ENCODE results near the gene POLR3A. TPM values are rescaled to one million over a fixed set of nuclear protein-coding genes. Genes with fewer than 3 reads are reported as not detected.
"Not testable (repeated sequence)": the region's sequence is repeated elsewhere in the genome, so short reads cannot be mapped to it uniquely, and the experiment has no call there.

The POLR3A gene
- total and polyA plus RNA-seq, 9 donors, result 10.3 to 17.6 (median 13.7) TPM

DNA sequence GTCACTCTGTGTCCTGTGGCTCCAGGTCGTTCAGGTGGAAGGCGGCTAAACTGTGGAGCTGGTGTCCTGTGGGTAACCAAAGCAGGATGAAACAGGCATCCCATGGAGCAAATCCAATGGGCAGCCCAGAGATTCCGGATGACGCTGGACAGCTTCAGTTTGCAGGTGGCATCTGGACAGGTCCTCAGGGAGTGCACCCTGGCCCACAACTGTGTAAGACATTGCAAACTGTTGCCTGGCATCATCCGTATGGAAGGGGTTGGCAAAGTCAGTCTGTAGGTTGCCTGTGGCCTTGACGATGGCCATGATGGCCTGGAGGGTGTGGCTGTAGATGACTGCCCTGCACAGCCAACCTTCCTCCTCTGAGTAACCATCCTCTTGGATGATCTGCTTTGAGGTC is 39.8 kb upstream of the POLR3A start:
- no peaks in the 10 kb centered on the region for H3K4me1 ChIP-seq (ENCODE audit: control insufficient read depth, insufficient read depth, low read length)
- DNase-seq, result no peak
- no peaks in the 10 kb centered on the region for H3K36me3 ChIP-seq (ENCODE audit: control insufficient read depth, insufficient read depth, low read length)
- H3K27ac ChIP-seq (ENCODE audit: low read length), result no peak overlapping the region
- H3K4me3 ChIP-seq (ENCODE audit: low read length), result no peak overlapping the region
- no peaks in the 10 kb centered on the region for H3K9me3 ChIP-seq (replicated peaks; ENCODE audit: control insufficient read depth, low read depth, low read length)
- H3K27me3 ChIP-seq (ENCODE audit: control insufficient read depth, insufficient read depth, low read length), result no peaks in the 10 kb centered on the region
- 93% methylated on average over 4 of the region's 6 CpGs for WGBS (ENCODE audit: insufficient coverage)

- H3K27ac ChIP-seq (ENCODE audit: low read length), result no peak overlapping the region
- 78% methylated on average over 6 of the region's 11 CpGs for WGBS (ENCODE audit: insufficient coverage)
- no peaks in the 10 kb centered on the region for H3K4me1 ChIP-seq (ENCODE audit: control insufficient read depth, insufficient read depth, low read length)
- H3K4me3 ChIP-seq (ENCODE audit: low read length), result no peak overlapping the region
- peaks cover under 1% of the 10 kb centered on the region for H3K27me3 ChIP-seq (ENCODE audit: control insufficient read depth, insufficient read depth, low read length)
- H3K36me3 ChIP-seq (ENCODE audit: control insufficient read depth, insufficient read depth, low read length), result no peaks in the 10 kb centered on the region
- H3K9me3 ChIP-seq (replicated peaks; ENCODE audit: control insufficient read depth, low read depth, low read length), result no peaks in the 10 kb centered on the region
- no peak for DNase-seq
These were observed 37.6 kb upstream of the POLR3A start for GRCh38 chr10:78066728-78067430.

DNA sequence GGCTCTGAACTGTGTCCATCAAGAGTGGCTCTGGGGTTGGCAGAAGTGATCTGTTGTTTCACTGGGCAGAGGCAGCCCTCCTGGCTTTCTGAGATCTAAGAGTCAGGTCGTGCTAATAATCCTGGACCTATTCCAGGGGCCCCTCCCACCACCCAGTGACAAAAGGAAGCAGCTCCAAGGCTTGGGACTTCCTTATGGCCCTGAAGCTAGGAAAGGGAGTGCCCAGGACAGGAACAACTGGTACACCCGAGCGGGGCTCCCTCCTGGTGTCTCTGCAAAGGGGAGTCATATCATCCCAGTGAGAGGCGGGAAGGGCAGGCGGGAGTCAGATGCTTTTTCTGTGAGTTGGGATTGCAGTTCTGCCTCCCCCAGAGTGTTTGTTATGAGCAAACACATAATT is 36.7 kb upstream of the POLR3A start:
- Histone ChIP-seq H3K4me3 (ENCODE audit: low read length) (no peak overlapping the region), H3K36me3 (ENCODE audit: control insufficient read depth, insufficient read depth, low read length) (no peaks in the 10 kb centered on the region), H3K4me1 (ENCODE audit: control insufficient read depth, insufficient read depth, low read length) (no peaks in the 10 kb centered on the region), H3K27ac (ENCODE audit: low read length) (no peak overlapping the region), H3K27me3 (ENCODE audit: control insufficient read depth, insufficient read depth, low read length) (peaks cover 2% of the 10 kb centered on the region), H3K9me3 (replicated peaks; ENCODE audit: control insufficient read depth, low read depth, low read length) (no peaks in the 10 kb centered on the region)
- 68% methylated on average over 2 of the region's 5 CpGs for WGBS (ENCODE audit: insufficient coverage)
- no peak for DNase-seq

GRCh38 chr10:78065611-78066010 is 36.3 kb upstream of the POLR3A start:
- H3K9me3 ChIP-seq (replicated peaks; ENCODE audit: control insufficient read depth, low read depth, low read length), result no peaks in the 10 kb centered on the region

DNA sequence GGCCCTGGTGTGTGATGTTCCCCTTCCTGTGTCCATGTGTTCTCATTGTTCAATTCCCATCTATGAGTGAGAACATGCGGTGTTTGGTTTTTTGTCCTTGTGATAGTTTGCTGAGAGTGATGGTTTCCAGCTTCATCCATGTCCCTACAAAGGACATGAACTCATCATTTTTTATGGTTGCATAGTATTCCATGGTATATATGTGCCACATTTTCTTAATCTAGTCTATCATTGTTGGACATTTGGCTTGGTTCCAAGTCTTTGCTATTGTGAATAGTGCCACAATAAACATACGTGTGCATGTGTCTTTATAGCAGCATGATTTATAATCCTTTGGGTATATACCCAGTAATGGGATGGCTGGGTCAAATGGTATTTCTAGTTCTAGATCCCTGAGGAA is 35.6 kb upstream of the POLR3A start:
- H3K36me3 ChIP-seq (ENCODE audit: control insufficient read depth, insufficient read depth, low read length); H3K4me1 ChIP-seq (ENCODE audit: control insufficient read depth, insufficient read depth, low read length); H3K9me3 ChIP-seq (replicated peaks; ENCODE audit: control insufficient read depth, low read depth, low read length); H3K27ac ChIP-seq (ENCODE audit: low read length); H3K4me3 ChIP-seq (ENCODE audit: low read length); H3K27me3 ChIP-seq (ENCODE audit: control insufficient read depth, insufficient read depth, low read length); DNase-seq: not testable (repeated sequence)
- WGBS (ENCODE audit: insufficient coverage), result no CpG with 5 or more reads among the region's 2 CpGs

More at GRCh38 chr10:78065611-78066010, 36.3 kb upstream of the POLR3A start:
- Histone ChIP-seq H3K4me1 (ENCODE audit: control insufficient read depth, insufficient read depth, low read length) (no peaks in the 10 kb centered on the region), H3K36me3 (ENCODE audit: control insufficient read depth, insufficient read depth, low read length) (no peaks in the 10 kb centered on the region), H3K27me3 (ENCODE audit: control insufficient read depth, insufficient read depth, low read length) (peaks cover 2% of the 10 kb centered on the region), H3K27ac (ENCODE audit: low read length) (no peak overlapping the region), H3K4me3 (ENCODE audit: low read length) (no peak overlapping the region)
- no peak for DNase-seq
- no CpG with 5 or more reads among the region's 2 CpGs for WGBS (ENCODE audit: insufficient coverage)

DNA sequence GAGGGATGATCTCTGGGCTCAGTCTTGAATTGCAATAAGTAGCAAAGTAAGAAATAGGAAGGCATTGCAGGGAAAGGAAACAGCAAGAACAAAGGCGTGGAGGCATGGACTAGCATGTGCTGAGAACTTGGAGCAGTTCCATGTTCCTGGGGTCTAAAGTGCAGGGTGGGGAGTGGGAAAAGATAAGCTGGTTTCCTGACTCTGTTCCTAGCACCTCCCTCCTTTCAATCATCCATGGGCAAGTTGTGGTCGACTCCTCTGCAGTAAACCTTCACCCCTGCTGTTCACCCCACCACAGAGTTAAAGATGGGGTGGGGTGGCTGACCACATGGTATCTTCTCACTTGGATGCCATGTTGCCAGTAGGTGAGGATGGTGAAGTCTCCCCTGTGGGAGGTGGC is 33.9 kb upstream of the POLR3A start:
- no peaks in the 10 kb centered on the region for H3K36me3 ChIP-seq (ENCODE audit: control insufficient read depth, insufficient read depth, low read length)
- 100% methylated on average over 1 of the region's 2 CpGs for WGBS (ENCODE audit: insufficient coverage)
- no peak overlapping the region for H3K4me3 ChIP-seq (ENCODE audit: low read length)
- DNase-seq, result no peak
- H3K27ac ChIP-seq (ENCODE audit: low read length), result no peak overlapping the region
- no peaks in the 10 kb centered on the region for H3K9me3 ChIP-seq (replicated peaks; ENCODE audit: control insufficient read depth, low read depth, low read length)
- H3K4me1 ChIP-seq (ENCODE audit: control insufficient read depth, insufficient read depth, low read length), result no peaks in the 10 kb centered on the region
- H3K27me3 ChIP-seq (ENCODE audit: control insufficient read depth, insufficient read depth, low read length), result peaks cover 2% of the 10 kb centered on the region

DNA sequence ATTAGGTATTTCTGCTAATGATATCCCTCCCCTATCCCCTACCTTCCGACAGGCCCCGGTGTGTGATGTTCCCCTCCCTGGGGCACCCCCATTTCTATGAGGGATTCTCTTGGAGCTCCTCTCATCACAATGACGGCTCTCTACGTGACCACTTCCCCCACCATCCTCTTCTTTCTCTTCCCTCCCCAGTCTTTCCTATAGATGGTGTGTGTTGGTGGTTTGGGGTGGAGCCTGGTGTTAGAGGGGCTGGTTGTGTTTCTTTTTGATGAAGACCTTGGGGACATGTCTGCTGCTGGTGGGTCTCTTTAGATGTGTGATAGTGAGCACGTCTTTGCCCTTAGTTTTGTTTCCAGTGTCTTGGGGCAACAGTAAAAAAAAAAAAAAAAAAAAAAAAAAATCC is 33.0 kb upstream of the POLR3A start:
- Histone ChIP-seq H3K4me3 (ENCODE audit: low read length) (no peak overlapping the region), H3K4me1 (ENCODE audit: control insufficient read depth, insufficient read depth, low read length) (no peaks in the 10 kb centered on the region), H3K27me3 (ENCODE audit: control insufficient read depth, insufficient read depth, low read length) (peaks cover 2% of the 10 kb centered on the region), H3K9me3 (replicated peaks; ENCODE audit: control insufficient read depth, low read depth, low read length) (no peaks in the 10 kb centered on the region), H3K36me3 (ENCODE audit: control insufficient read depth, insufficient read depth, low read length) (no peaks in the 10 kb centered on the region), H3K27ac (ENCODE audit: low read length) (no peak overlapping the region)
- WGBS (ENCODE audit: insufficient coverage), result no CpG with 5 or more reads among the region's 5 CpGs
- DNase-seq, result no peak

GRCh38 chr10:78059906-78060702 is 30.8 kb upstream of the POLR3A start:
- no peak overlapping the region for H3K4me3 ChIP-seq (ENCODE audit: low read length)
- WGBS (ENCODE audit: insufficient coverage), result 89% methylated on average over 4 of the region's 12 CpGs
- H3K27ac ChIP-seq (ENCODE audit: low read length), result no peak overlapping the region
- H3K36me3 ChIP-seq (ENCODE audit: control insufficient read depth, insufficient read depth, low read length), result no peaks in the 10 kb centered on the region
- no peak for DNase-seq
- H3K9me3 ChIP-seq (replicated peaks; ENCODE audit: control insufficient read depth, low read depth, low read length), result no peaks in the 10 kb centered on the region
- no peaks in the 10 kb centered on the region for H3K4me1 ChIP-seq (ENCODE audit: control insufficient read depth, insufficient read depth, low read length)
- peaks cover 2% of the 10 kb centered on the region for H3K27me3 ChIP-seq (ENCODE audit: control insufficient read depth, insufficient read depth, low read length)

DNA sequence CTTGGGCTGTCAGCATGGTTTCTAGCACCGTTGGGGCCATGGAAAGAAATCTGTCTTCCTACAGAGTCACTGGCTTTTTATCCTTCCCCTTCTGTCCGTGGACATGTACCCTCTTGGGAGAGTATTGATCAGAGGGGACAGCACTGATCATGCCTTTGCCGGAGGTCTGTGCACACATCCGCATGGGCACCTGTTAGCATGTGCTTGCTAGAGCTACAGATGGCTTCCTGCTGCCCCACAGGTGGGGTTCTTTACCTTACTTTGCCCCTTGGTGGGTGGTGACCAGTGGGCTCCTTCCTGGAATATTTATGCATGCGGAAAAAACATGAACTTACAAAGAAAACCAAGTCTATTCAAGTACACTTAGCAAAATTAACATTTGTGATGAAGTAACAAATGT is 29.2 kb upstream of the POLR3A start:
- Histone ChIP-seq H3K36me3 (ENCODE audit: control insufficient read depth, insufficient read depth, low read length) (no peaks in the 10 kb centered on the region), H3K9me3 (replicated peaks; ENCODE audit: control insufficient read depth, low read depth, low read length) (no peaks in the 10 kb centered on the region), H3K4me3 (ENCODE audit: low read length) (no peak overlapping the region), H3K27me3 (ENCODE audit: control insufficient read depth, insufficient read depth, low read length) (peaks cover 2% of the 10 kb centered on the region), H3K27ac (ENCODE audit: low read length) (no peak overlapping the region), H3K4me1 (ENCODE audit: control insufficient read depth, insufficient read depth, low read length) (peaks cover under 1% of the 10 kb centered on the region)
- 90% methylated on average over 2 of the region's 5 CpGs for WGBS (ENCODE audit: insufficient coverage)
- no peak for DNase-seq

- Histone ChIP-seq H3K36me3 (ENCODE audit: control insufficient read depth, insufficient read depth, low read length) (peaks cover 9% of the 10 kb centered on the region), H3K27me3 (ENCODE audit: control insufficient read depth, insufficient read depth, low read length) (no peaks in the 10 kb centered on the region), H3K4me3 (ENCODE audit: low read length) (no peak overlapping the region), H3K4me1 (ENCODE audit: control insufficient read depth, insufficient read depth, low read length) (peaks cover 6% of the 10 kb centered on the region), H3K9me3 (replicated peaks; ENCODE audit: control insufficient read depth, low read depth, low read length) (no peaks in the 10 kb centered on the region), H3K27ac (ENCODE audit: low read length) (no peak overlapping the region)
- no CpG with 5 or more reads among the region's 7 CpGs for WGBS (ENCODE audit: insufficient coverage)
- no peak for DNase-seq
These were observed 24.0 kb upstream of the POLR3A start for GRCh38 chr10:78053211-78053868.
